RWPE1 (cell line): ENCODE results near the gene KNCN.
A peak's percentile ranks its signal among the peaks of the same experiment; 100 is the strongest.

Experiments used
- CTCF ChIA-PET: fragments of 350-600 bp; sonication (Branson Sonifier 250); formaldehyde crosslinking; extraction: SDS; loops from one replicate; lab custom pipeline; 2021; lab: Yijun Ruan, JAX
- POLR2A ChIA-PET: fragments of 400-600 bp; formaldehyde crosslinking; extraction: SDS; loops from one replicate; lab custom pipeline; 2020; ENCODE audit warnings: antibody characterized with exemption; ENCODE audit not compliant: low non-redundant PET; lab: Yijun Ruan, JAX
- DNase-seq: peaks from one replicate; pipeline ENCODE4 v3.0.0; 2012; ENCODE audit warnings: low spot score
- H3K27ac ChIP-seq: fragments of 450-650 bp; 2 replicates; pipeline ENCODE4 v1.5.1; 2017
- TF ChIP-seq, protein P1 (sequence below): fragments of 450-650 bp; conservative IDR thresholded peaks from 2 replicates; pipeline ENCODE4 v1.5.1; 2017; ENCODE audit warnings: low read depth, mild to moderate bottlenecking

Gene KNCN

DNA sequence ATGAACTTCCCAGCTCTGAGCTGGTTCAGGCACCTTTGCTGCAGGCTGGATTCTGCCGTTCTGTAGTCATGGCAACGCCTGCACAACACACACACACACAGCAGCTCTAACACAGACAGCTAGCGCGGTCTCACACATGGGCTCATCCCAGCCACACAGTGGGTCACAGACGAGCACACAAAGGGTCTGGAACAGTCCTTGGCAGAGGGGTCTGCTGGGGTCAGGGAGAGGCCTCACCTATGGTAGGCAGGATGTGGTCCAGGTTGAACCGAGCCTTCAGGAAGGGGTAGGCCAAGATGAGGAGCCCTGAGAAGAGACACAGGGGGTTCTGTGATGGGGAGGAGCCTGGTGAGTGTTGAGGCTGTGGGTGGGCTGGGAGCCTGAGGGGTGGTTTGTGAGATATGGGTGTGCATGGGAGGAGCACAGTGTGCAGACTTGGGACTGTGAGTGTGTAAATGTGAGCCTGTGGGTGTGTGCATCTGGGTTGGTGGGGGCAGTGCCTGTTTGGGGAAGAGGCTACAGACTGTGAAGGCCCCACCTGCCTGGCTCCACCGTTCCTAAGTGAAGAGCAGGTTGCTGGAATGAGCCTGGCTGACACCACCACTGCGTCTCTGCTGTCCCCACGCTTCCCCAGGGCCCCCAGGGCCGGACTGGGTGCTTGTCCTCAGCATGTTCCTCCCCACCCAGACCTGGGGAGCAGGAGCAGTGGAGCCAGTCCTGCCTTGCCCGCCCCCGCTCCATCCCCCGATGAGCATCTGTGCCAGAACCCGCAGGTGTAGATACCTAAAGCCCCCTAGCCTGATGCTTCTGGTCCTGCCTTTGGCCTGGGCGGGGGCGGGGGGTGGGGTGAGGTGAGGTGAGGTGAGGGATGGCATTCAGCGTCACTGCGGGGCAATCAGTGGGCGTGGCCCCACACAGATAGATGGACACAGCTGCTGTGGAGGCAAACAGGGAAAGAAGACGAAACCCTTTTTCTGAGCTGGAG lies 1.5 kb downstream of the KNCN start:
- TF ChIP-seq, protein P1, sequence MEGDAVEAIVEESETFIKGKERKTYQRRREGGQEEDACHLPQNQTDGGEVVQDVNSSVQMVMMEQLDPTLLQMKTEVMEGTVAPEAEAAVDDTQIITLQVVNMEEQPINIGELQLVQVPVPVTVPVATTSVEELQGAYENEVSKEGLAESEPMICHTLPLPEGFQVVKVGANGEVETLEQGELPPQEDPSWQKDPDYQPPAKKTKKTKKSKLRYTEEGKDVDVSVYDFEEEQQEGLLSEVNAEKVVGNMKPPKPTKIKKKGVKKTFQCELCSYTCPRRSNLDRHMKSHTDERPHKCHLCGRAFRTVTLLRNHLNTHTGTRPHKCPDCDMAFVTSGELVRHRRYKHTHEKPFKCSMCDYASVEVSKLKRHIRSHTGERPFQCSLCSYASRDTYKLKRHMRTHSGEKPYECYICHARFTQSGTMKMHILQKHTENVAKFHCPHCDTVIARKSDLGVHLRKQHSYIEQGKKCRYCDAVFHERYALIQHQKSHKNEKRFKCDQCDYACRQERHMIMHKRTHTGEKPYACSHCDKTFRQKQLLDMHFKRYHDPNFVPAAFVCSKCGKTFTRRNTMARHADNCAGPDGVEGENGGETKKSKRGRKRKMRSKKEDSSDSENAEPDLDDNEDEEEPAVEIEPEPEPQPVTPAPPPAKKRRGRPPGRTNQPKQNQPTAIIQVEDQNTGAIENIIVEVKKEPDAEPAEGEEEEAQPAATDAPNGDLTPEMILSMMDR = no peak
- ChIA-PET POLR2A (no interaction called here), CTCF (interaction anchor here (0.6 to 0.7 kb wide), 3 partner anchors 33 to 111 kb away, joined by 3 to 4 read pairs (median 3); no protein-coding TSS in a partner anchor)
- H3K27ac ChIP-seq = no peak overlapping the region
- no peak for DNase-seq

DNA sequence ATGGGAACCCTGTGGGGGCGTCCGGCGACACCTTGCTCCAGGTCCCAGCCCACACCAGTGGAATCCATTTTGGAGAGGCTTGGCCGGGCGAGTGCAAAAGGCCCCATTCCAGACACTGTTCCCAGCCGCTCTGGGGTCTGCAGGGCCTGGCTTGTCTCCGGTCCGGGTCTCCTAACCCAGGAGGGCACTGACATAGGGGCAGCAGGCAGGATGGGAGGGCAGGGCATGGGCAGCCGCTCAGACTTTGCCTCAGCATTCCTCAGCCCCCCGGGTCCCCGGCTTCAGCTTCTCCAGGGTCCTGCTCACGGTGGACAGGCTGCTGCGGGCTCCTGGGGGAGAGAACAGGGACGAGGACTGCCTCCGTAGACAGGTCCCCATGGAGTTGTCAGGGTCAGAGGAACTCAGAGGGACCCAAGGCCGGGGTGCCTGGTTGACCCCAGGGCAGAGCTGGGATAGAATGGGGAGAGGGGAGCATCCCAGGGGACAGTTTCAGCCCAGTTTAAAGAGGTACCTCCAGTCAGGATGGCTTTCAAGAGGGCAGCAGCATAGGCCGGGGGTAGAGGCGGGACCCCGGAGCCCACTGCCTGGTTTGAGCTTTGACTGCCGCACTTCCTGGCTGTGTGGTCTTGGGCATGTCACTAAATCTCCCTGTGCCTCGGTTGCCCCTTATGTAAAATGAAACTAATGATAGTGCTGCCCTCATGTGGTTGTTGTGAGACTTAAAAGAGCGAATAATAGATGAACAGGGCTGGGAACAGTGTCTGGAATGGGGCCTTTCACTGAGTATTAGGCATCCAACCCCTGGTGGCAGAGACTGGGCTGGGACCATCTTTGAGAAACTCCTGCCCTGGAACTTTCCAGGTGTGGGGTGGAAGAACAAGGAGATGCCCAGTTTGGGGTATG lies 3.7 kb downstream of the KNCN start:
- DNase-seq = peak; percentile 57
- TF ChIP-seq, protein P1 = peak; percentile 51
- POLR2A ChIA-PET = no interaction called here
- no peak overlapping the region for H3K27ac ChIP-seq
- CTCF ChIA-PET = interaction anchor here (0.5 to 2.1 kb wide), 20 partner anchors 9 to 1546 kb away, joined by 3 to 18 read pairs (median 4); a partner anchor contains a TSS

DNA sequence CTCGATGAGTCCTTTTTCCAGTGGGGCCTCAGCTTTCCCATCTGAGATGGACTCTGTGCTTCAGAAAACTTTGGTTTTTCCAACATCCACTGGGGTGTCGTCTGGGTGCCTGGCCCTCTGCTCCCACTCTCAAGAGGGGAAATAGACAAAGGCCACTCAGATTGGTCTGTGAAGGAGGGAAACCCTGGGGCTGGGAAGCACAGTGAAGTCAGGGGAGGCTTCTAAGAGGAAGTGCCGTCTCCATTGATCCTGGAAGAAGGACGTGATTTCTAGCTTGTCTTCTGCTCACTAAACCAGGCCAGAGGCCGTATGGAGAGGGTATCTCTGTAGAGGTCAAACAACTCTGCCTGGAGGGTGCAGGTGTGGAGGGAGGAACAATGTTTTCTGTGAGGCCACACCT lies 5.2 kb downstream of the KNCN start:
- ChIA-PET CTCF (no interaction called here), POLR2A (no interaction called here)
- no peak for DNase-seq
- no peak overlapping the region for H3K27ac ChIP-seq
- TF ChIP-seq, protein P1 = no peak

DNA sequence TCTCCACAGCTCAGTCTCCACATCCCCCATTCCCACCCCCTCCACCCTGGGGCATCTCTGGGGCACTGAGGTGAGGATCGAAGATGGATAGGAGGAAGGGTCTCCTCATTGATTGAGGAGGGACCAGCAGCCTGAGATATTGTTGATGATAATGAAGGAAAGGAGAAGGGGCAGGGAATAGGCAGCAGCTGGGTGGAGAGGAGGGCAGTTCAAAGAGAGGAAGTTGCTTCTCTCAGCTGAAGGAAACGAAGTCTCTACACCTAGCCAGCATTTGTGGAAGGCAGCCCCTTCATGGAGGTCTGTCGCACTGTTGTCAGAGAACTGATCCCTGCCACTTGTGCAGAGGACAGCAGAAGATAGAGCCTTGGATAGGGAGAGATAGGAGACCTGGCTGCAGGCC lies 5.7 kb downstream of the KNCN start:
- DNase-seq = no peak
- TF ChIP-seq, protein P1 = no peak
- POLR2A ChIA-PET = no interaction called here
- CTCF ChIA-PET = no interaction called here
- H3K27ac ChIP-seq = no peak overlapping the region

DNA sequence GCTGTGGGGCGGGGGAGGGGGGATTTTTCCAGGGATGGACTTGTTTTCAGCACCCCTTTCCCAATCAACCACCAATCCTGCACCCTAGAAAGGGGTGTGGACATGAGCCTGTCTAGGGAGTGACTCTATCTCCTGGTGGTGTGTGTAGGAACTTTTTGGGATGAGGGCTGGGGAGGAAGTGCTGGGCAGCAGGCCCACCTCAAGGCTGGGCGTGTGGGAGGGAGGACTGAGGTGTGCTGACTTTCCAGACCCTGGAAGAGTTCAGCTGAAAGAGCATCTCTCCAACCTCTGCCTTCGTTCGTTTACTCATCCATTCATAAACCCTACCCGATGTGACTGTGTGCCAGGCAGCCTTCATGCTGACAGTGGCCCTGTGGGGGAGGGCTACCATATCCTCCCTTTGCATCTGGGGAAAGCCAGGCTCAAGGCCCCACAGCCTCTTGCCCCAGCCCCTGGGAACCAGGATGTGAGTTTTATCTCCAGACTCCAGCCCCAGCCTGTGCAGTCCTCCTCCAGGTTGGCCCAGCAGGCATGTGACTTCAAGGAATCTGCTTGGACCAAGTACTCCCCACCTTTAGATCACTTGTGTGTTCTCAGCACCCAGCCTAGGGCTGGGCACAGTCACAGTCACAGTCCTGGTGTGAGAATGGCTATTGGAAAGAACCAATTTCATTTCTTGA lies 6.7 kb downstream of the KNCN start:
- DNase-seq = no peak
- CTCF ChIA-PET = interaction anchor here (0.6 to 1.5 kb wide), 2 partner anchors 10 to 98 kb away, joined by 3 to 4 read pairs; no protein-coding TSS in a partner anchor
- TF ChIP-seq, protein P1 = no peak
- POLR2A ChIA-PET = no interaction called here
- no peak overlapping the region for H3K27ac ChIP-seq
